Activated T-cell treated with anti-CD3 and anti-CD28 coated beads, Interleukin-2, amount 50 U/mL, for 4 hours (primary cell): ENCODE measurements around the gene ZNF467. TPM values are rescaled to one million over a fixed set of nuclear protein-coding genes. Genes with fewer than 3 reads are reported as not detected.

Experiments
- ATAC-seq, 2 donors: fragments of 200-7000 bp; cut with Tn5 transposase; one replicate each; pipeline ENCODE4 v1.10.0; 2021
- DNase-seq: peaks from one replicate; pipeline ENCODE4 v3.0.0-alpha.2; 2020
- H3K27me3 Mint-ChIP-seq: one replicate; pipeline ENCODE4 v1.8.0; 2021; ENCODE audit warnings: low read depth, mixed read lengths
- H3K36me3 Mint-ChIP-seq: one replicate; pipeline ENCODE4 v1.8.0; 2022; ENCODE audit warnings: mixed read lengths; ENCODE audit not compliant: insufficient read depth
- H3K4me1 Mint-ChIP-seq: one replicate; pipeline ENCODE4 v1.8.0; 2021; ENCODE audit warnings: low read depth, mixed read lengths
- H3K4me3 Mint-ChIP-seq: one replicate; pipeline ENCODE4 v1.8.0; 2021; ENCODE audit warnings: mild to moderate bottlenecking, moderate library complexity, mixed read lengths
- H3K9me3 Mint-ChIP-seq: one replicate; pipeline ENCODE4 v1.8.0; 2021; ENCODE audit warnings: mixed read lengths
- total RNA-seq, 3 donors: library from RNA; stranded (reverse); gene quantifications; one replicate each; pipeline ENCODE4 v1.2.1, GENCODE V29; 2021

ZNF467 gene
- total RNA-seq, 3 donors from 2014 or later: 0.08 to 0.18 (median 0.16) TPM

GRCh38 chr7:149776289-149776688 lies 2.9 kb upstream of the ZNF467 start:
- Mint-ChIP-seq H3K9me3 (no peaks in the 10 kb centered on the region), H3K36me3 (no peaks in the 10 kb centered on the region), H3K4me1 (peaks cover 4% of the 10 kb centered on the region), H3K27me3 (peaks cover 1% of the 10 kb centered on the region), H3K4me3 (no peak overlapping the region)
- DNase-seq: no peak
- ATAC-seq: no peak

- H3K4me1 Mint-ChIP-seq: peaks cover 7% of the 10 kb centered on the region
- H3K4me3 Mint-ChIP-seq: no peak overlapping the region
- ATAC-seq: no peak
- H3K36me3 Mint-ChIP-seq: no peaks in the 10 kb centered on the region
- DNase-seq: no peak
- no peaks in the 10 kb centered on the region for H3K9me3 Mint-ChIP-seq
- H3K27me3 Mint-ChIP-seq: peaks cover 1% of the 10 kb centered on the region
Observed at GRCh38 chr7:149775176-149775556, 1.8 kb upstream of the ZNF467 start.

GRCh38 chr7:149774237-149775175 lies 1.1 kb upstream of the ZNF467 start:
- Mint-ChIP-seq H3K9me3 (no peaks in the 10 kb centered on the region), H3K4me1 (peaks cover 7% of the 10 kb centered on the region), H3K27me3 (peaks cover 1% of the 10 kb centered on the region), H3K36me3 (no peaks in the 10 kb centered on the region), H3K4me3 (peak overlapping the region; percentile 65)
- no peak for DNase-seq
- no peak for ATAC-seq

GRCh38 chr7:149772956-149773434 lies 393 bp downstream of the ZNF467 start:
- H3K4me3 Mint-ChIP-seq: peak overlapping the region; percentile 71
- peak; percentile 23 for DNase-seq
- H3K9me3 Mint-ChIP-seq: no peaks in the 10 kb centered on the region
- peaks cover 1% of the 10 kb centered on the region for H3K27me3 Mint-ChIP-seq
- H3K4me1 Mint-ChIP-seq: peaks cover 7% of the 10 kb centered on the region
- peak; percentile 4 to 13 for ATAC-seq
- H3K36me3 Mint-ChIP-seq: no peaks in the 10 kb centered on the region

GRCh38 chr7:149772241-149772955 lies 990 bp downstream of the ZNF467 start:
- Mint-ChIP-seq H3K4me3 (peak overlapping the region; percentile 53), H3K36me3 (no peaks in the 10 kb centered on the region), H3K9me3 (no peaks in the 10 kb centered on the region), H3K27me3 (peaks cover 1% of the 10 kb centered on the region), H3K4me1 (peaks cover 7% of the 10 kb centered on the region)
- DNase-seq: no peak
- ATAC-seq: peak in 1 of 2 donors; percentile 7

- Mint-ChIP-seq H3K9me3 (no peaks in the 10 kb centered on the region), H3K4me1 (peaks cover 7% of the 10 kb centered on the region), H3K27me3 (peaks cover 1% of the 10 kb centered on the region), H3K36me3 (no peaks in the 10 kb centered on the region), H3K4me3 (peak overlapping the region; percentile 74)
- peak; percentile 82 for DNase-seq
- ATAC-seq: peak; percentile 92 to 95
Observed at GRCh38 chr7:149771720-149772240, 1.6 kb downstream of the ZNF467 start.

GRCh38 chr7:149770728-149771636 lies 2.4 kb downstream of the ZNF467 start:
- DNase-seq: no peak
- Mint-ChIP-seq H3K4me1 (peaks cover 7% of the 10 kb centered on the region), H3K27me3 (peaks cover 1% of the 10 kb centered on the region), H3K9me3 (no peaks in the 10 kb centered on the region), H3K4me3 (peak overlapping the region; percentile 70), H3K36me3 (peaks cover 5% of the 10 kb centered on the region)
- ATAC-seq: peak; percentile 4 to 15

- DNase-seq (no peak), ATAC-seq (no peak)
- Mint-ChIP-seq H3K27me3 (peaks cover 1% of the 10 kb centered on the region), H3K36me3 (peaks cover 5% of the 10 kb centered on the region), H3K4me3 (no peak overlapping the region), H3K9me3 (no peaks in the 10 kb centered on the region), H3K4me1 (peaks cover 5% of the 10 kb centered on the region)
Observed at GRCh38 chr7:149769915-149770314, 3.5 kb downstream of the ZNF467 start.

GRCh38 chr7:149768931-149769330 lies 4.5 kb downstream of the ZNF467 start:
- Mint-ChIP-seq H3K9me3 (no peaks in the 10 kb centered on the region), H3K36me3 (peaks cover 5% of the 10 kb centered on the region), H3K4me3 (no peak overlapping the region), H3K27me3 (peaks cover 1% of the 10 kb centered on the region), H3K4me1 (peaks cover 2% of the 10 kb centered on the region)
- DNase-seq (no peak), ATAC-seq (no peak)

- DNase-seq (no peak), ATAC-seq (no peak)
- Mint-ChIP-seq H3K36me3 (peaks cover 5% of the 10 kb centered on the region), H3K4me1 (peaks cover 2% of the 10 kb centered on the region), H3K27me3 (no peaks in the 10 kb centered on the region), H3K4me3 (no peak overlapping the region), H3K9me3 (no peaks in the 10 kb centered on the region)
Observed at GRCh38 chr7:149767068-149767467, 6.3 kb downstream of the ZNF467 start.

GRCh38 chr7:149766135-149766675 lies 7.2 kb downstream of the ZNF467 start:
- no peak for DNase-seq
- Mint-ChIP-seq H3K27me3 (no peaks in the 10 kb centered on the region), H3K9me3 (no peaks in the 10 kb centered on the region), H3K4me3 (no peak overlapping the region), H3K4me1 (peaks cover 2% of the 10 kb centered on the region), H3K36me3 (peaks cover 5% of the 10 kb centered on the region)
- no peak for ATAC-seq

- H3K9me3 Mint-ChIP-seq: no peaks in the 10 kb centered on the region
- no peak for ATAC-seq
- no peak for DNase-seq
- no peak overlapping the region for H3K4me3 Mint-ChIP-seq
- peaks cover 2% of the 10 kb centered on the region for H3K4me1 Mint-ChIP-seq
- H3K27me3 Mint-ChIP-seq: no peaks in the 10 kb centered on the region
- peaks cover 5% of the 10 kb centered on the region for H3K36me3 Mint-ChIP-seq
Observed at GRCh38 chr7:149765399-149766121, 7.8 kb downstream of the ZNF467 start.
